ENCODE data around the gene TXNL4A.

- TF ChIP-seq CTCF (IDR thresholded peaks at IDR 0.05; ENCODE audit: poor library complexity): no peak
- no peak for TF ChIP-seq EZH2 (IDR thresholded peaks at IDR 0.05; ENCODE audit: borderline replicate concordance)
- TF ChIP-seq EZH2phosphoT487 (IDR thresholded peaks at IDR 0.05; ENCODE audit: low read depth, severe bottlenecking, unreplicated experiment): no peak
Measured at GRCh38 chr18:79971211-79971952, 17.0 kb downstream of the TXNL4A start.

All from hepatocyte (in vitro differentiated cells).